CD14-positive monocyte (primary cell): Measurements from ENCODE around the gene BPI. TPM values are rescaled to one million over a fixed set of nuclear protein-coding genes. Genes with fewer than 3 reads are reported as not detected.
A peak's percentile ranks its signal among the peaks of the same experiment; 100 is the strongest.

ENCODE experiments used
- DNase-seq, 3 donors: peaks; one replicate each; pipeline ENCODE4 v3.0.0-alpha.2; 2011 to 2022
- H2AFZ ChIP-seq: 2 replicates; pipeline ENCODE4 v1.6.0; 2012; ENCODE audit warnings: mild to moderate bottlenecking, low read depth, low read length, inconsistent platforms; ENCODE audit not compliant: insufficient read depth, poor library complexity, severe bottlenecking
- H3K27ac ChIP-seq, 2 donors: 1 replicate in 1 of 2; 2 replicates in 1 of 2; pipeline ENCODE4 v1.5.1; 2012 to 2013; ENCODE audit warnings: low read length in 2 of 2, control low read depth in 1 of 2, inconsistent platforms in 1 of 2, low read depth in 1 of 2, mild to moderate bottlenecking in 1 of 2
- H3K27me3 ChIP-seq, 2 donors: one replicate each; pipeline versions ENCODE4 v1.6.0 to v1.6.1; 2011 to 2013; ENCODE audit warnings: low read length in 2 of 2; ENCODE audit not compliant: control insufficient read depth in 2 of 2, insufficient read depth in 2 of 2
- H3K36me3 ChIP-seq, 2 donors: replicated peaks in 1 of 2; 1 replicate in 1 of 2; 2 replicates in 1 of 2; pipeline versions ENCODE4 v1.5.1 to v1.6.1; 2012 to 2013; ENCODE audit warnings: low read length in 2 of 2, control low read depth in 1 of 2, inconsistent platforms in 1 of 2, mild to moderate bottlenecking in 1 of 2; ENCODE audit not compliant: insufficient read depth in 2 of 2, control insufficient read depth in 1 of 2
- H3K4me1 ChIP-seq, 2 donors: 1 replicate in 1 of 2; 2 replicates in 1 of 2; pipeline versions ENCODE4 v1.5.1 to v1.6.1; 2012 to 2013; ENCODE audit warnings: low read length in 2 of 2, control low read depth in 1 of 2, inconsistent platforms in 1 of 2, mild to moderate bottlenecking in 1 of 2, moderate library complexity in 1 of 2; ENCODE audit not compliant: insufficient read depth in 2 of 2, control insufficient read depth in 1 of 2
- H3K4me2 ChIP-seq: replicated peaks from 2 replicates; pipeline ENCODE3; 2012; ENCODE audit warnings: low read length, moderate library complexity, mild to moderate bottlenecking; ENCODE audit not compliant: poor library complexity, severe bottlenecking; ENCODE audit errors: extremely low read depth
- H3K4me3 ChIP-seq, 3 experiments: fragments of 200-600 bp in 1 of 3; sonication (generic) in 1 of 3; replicated peaks in 1 of 3; 1 replicate in 2 of 3; 2 replicates in 1 of 3; pipeline ENCODE4 v1.5.1; 2011 to 2013; ENCODE audit warnings: low read length in 3 of 3, mild to moderate bottlenecking in 3 of 3, control low read depth in 2 of 3, low read depth in 2 of 3, inconsistent platforms in 1 of 3, moderate library complexity in 1 of 3
- H3K79me2 ChIP-seq: 2 replicates; pipeline ENCODE4 v1.6.0; 2012; ENCODE audit warnings: mild to moderate bottlenecking, control low read depth, inconsistent platforms, low read length, moderate library complexity; ENCODE audit not compliant: insufficient read depth
- H3K9ac ChIP-seq: 2 replicates; pipeline ENCODE4 v1.6.0; 2017; ENCODE audit warnings: low read length, mild to moderate bottlenecking; ENCODE audit not compliant: insufficient read depth, poor library complexity, severe bottlenecking
- H3K9me3 ChIP-seq, 2 donors: replicated peaks in 1 of 2; 1 replicate in 1 of 2; 2 replicates in 1 of 2; pipeline versions ENCODE4 v1.5.1 to v1.6.1; 2012 to 2013; ENCODE audit warnings: low read length in 2 of 2, control low read depth in 1 of 2; ENCODE audit not compliant: control insufficient read depth in 1 of 2, insufficient read depth in 1 of 2
- H4K20me1 ChIP-seq: 2 replicates; pipeline ENCODE4 v1.6.0; 2012; ENCODE audit warnings: mild to moderate bottlenecking, low read length, control low read depth, moderate library complexity; ENCODE audit not compliant: insufficient read depth
- H3K27ac Mint-ChIP-seq, 7 donors: one replicate each; pipeline ENCODE4 v1.8.0; 2020; ENCODE audit warnings: mild to moderate bottlenecking in 7 of 7, mixed read lengths in 7 of 7, moderate library complexity in 6 of 7, inconsistent platforms in 2 of 7
- H3K27me3 Mint-ChIP-seq, 3 donors: one replicate each; pipeline ENCODE4 v1.8.0; 2021 to 2022; ENCODE audit warnings: low read depth in 3 of 3, mild to moderate bottlenecking in 3 of 3, mixed read lengths in 3 of 3, moderate library complexity in 3 of 3, inconsistent platforms in 1 of 3
- H3K36me3 Mint-ChIP-seq, 2 donors: one replicate each; pipeline ENCODE4 v1.8.0; 2020; ENCODE audit warnings: mixed read lengths in 2 of 2, inconsistent platforms in 1 of 2, mild to moderate bottlenecking in 1 of 2
- H3K4me1 Mint-ChIP-seq: one replicate; pipeline ENCODE4 v1.8.0; 2020; ENCODE audit warnings: mild to moderate bottlenecking, mixed read lengths
- H3K4me3 Mint-ChIP-seq, 2 donors: one replicate each; pipeline ENCODE4 v1.8.0; 2020; ENCODE audit warnings: mild to moderate bottlenecking in 2 of 2, mixed read lengths in 2 of 2, moderate library complexity in 1 of 2
- H3K9me3 Mint-ChIP-seq, 7 donors: one replicate each; pipeline ENCODE4 v1.8.0; 2020 to 2022; ENCODE audit warnings: mixed read lengths in 7 of 7, mild to moderate bottlenecking in 6 of 7, moderate library complexity in 6 of 7, inconsistent platforms in 2 of 7
- CTCF ChIP-seq: fragments of 200-600 bp; IDR thresholded peaks from one replicate; pipeline ENCODE4 v1.8.0; 2022; ENCODE audit warnings: antibody characterized with exemption, mild to moderate bottlenecking
- WGBS: methylation state at CpG from one replicate; pipeline ENCODE4 v1.1.5; 2013; ENCODE audit warnings: missing lambda C conversion rate; ENCODE audit not compliant: insufficient coverage; 5-methylcytosine and 5-hydroxymethylcytosine counted together
- intact Hi-C, 2 donors: fragments of 100-400 bp; cut with micrococcal nuclease; formaldehyde crosslinking; loops; one replicate each; pipeline versions ENCODE4 v1.15.0 to v1.15.1; 2023
- polyA plus RNA-seq, 3 donors: library from polyadenylated mRNA; depleted of rRNA in 1 of 3; unstranded in 2 of 3; stranded (reverse) in 1 of 3; fragments of 300-500 nt in 2 of 3; fragments of >200 nt in 1 of 3; fragmentation: Illumina TruSeq in 2 of 3; gene quantifications; 1 replicate in 2 of 3; 2 replicates in 1 of 3; pipeline ENCODE4 v1.2.3, GENCODE V29; 2012 to 2021

BPI gene
- polyA plus RNA-seq, 3 donors = 8.2 to 9.0 (median 8.7) TPM

GRCh38 chr20:38334016-38334415, 30.1 kb downstream of the BPI start:
- Histone ChIP-seq H2AFZ (no peak overlapping the region), H4K20me1 (no peaks in the 10 kb centered on the region), H3K79me2 (no peaks in the 10 kb centered on the region), H3K4me3 (no peak overlapping the region), H3K9ac (no peak overlapping the region), H3K36me3 (no peaks in the 10 kb centered on the region), H3K4me1 (no peaks in the 10 kb centered on the region), H3K27me3 (peaks cover 0 to 17% of the 10 kb centered on the region in 2 donors), H3K9me3 (peaks cover 9 to 13% of the 10 kb centered on the region in 2 donors), H3K27ac (no peak overlapping the region), H3K4me2 (no peak overlapping the region)
- Mint-ChIP-seq H3K4me3 (no peak overlapping the region), H3K9me3 (peaks cover 12 to 21% (median 17%) of the 10 kb centered on the region in 7 donors), H3K27ac (no peak overlapping the region), H3K36me3 (peaks cover 8 to 18% of the 10 kb centered on the region in 2 donors), H3K4me1 (no peaks in the 10 kb centered on the region), H3K27me3 (peaks cover 18 to 35% (median 30%) of the 10 kb centered on the region in 3 donors)
- TF ChIP-seq CTCF = no peak
- intact Hi-C loops = no loop called here
- no CpG with 5 or more reads among the region's 8 CpGs for WGBS
- DNase-seq = no peak

GRCh38 chr20:38336726-38337125, 32.8 kb downstream of the BPI start:
- H3K27ac ChIP-seq = no peak overlapping the region
- DNase-seq = no peak
- 67% methylated on average over 1 of the region's 7 CpGs for WGBS
- peaks cover 0 to 17% of the 10 kb centered on the region in 2 donors for H3K27me3 ChIP-seq
- no peak overlapping the region for H3K4me2 ChIP-seq
- no peaks in the 10 kb centered on the region for H3K4me1 Mint-ChIP-seq
- H3K36me3 ChIP-seq = no peaks in the 10 kb centered on the region
- no peaks in the 10 kb centered on the region for H3K79me2 ChIP-seq
- no peaks in the 10 kb centered on the region for H4K20me1 ChIP-seq
- H2AFZ ChIP-seq = no peak overlapping the region
- H3K9me3 Mint-ChIP-seq = peaks cover 12 to 21% (median 17%) of the 10 kb centered on the region in 7 donors
- intact Hi-C loops = no loop called here
- H3K27me3 Mint-ChIP-seq = peaks cover 18 to 38% (median 27%) of the 10 kb centered on the region in 3 donors
- H3K9ac ChIP-seq = no peak overlapping the region
- peaks cover 8 to 13% of the 10 kb centered on the region in 2 donors for H3K36me3 Mint-ChIP-seq
- H3K27ac Mint-ChIP-seq = no peak overlapping the region
- H3K4me3 Mint-ChIP-seq = peak overlapping the region in 1 of 2 donors; percentile 4
- H3K9me3 ChIP-seq = peaks cover 9 to 13% of the 10 kb centered on the region in 2 donors
- no peaks in the 10 kb centered on the region for H3K4me1 ChIP-seq
- TF ChIP-seq CTCF = no peak
- no peak overlapping the region for H3K4me3 ChIP-seq
